HG03571 (cell line): ENCODE data around the gene FCHSD1.

ENCODE experiments used
- ATAC-seq: cut with Tn5 transposase; IDR thresholded peaks from one replicate; pipeline ENCODE4 v1.9.1; 2021; ENCODE audit not compliant: unreplicated experiment

FCHSD1 gene

GRCh38 chr5:141674747-141675146 lies 23.5 kb upstream of the FCHSD1 start:
- no peak for ATAC-seq

- ATAC-seq: no peak
These were observed 21.9 kb upstream of the FCHSD1 start for GRCh38 chr5:141672841-141673813.

- no peak for ATAC-seq
These were observed 21.0 kb upstream of the FCHSD1 start for GRCh38 chr5:141672071-141672840.

DNA sequence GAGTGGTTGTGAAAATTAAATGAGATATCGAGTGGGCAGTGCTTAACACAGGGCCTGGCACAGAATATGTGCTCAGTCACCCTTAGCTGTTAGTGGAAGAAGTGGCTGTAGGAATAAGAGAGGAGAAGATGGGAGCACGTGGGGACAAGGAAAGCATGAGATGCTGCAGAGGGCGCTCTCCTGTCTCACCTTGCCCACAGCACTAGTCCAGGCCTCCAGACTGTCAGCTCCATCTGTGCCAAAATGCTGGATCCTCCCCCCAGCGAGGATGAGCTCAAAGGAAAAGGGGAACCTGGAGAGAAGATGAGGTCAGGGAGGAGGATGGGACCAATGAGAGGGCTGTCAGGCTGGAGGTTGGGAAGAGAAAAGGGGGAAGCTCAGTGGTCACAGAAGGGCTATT lies 18.3 kb upstream of the FCHSD1 start:
- ATAC-seq: no peak

DNA sequence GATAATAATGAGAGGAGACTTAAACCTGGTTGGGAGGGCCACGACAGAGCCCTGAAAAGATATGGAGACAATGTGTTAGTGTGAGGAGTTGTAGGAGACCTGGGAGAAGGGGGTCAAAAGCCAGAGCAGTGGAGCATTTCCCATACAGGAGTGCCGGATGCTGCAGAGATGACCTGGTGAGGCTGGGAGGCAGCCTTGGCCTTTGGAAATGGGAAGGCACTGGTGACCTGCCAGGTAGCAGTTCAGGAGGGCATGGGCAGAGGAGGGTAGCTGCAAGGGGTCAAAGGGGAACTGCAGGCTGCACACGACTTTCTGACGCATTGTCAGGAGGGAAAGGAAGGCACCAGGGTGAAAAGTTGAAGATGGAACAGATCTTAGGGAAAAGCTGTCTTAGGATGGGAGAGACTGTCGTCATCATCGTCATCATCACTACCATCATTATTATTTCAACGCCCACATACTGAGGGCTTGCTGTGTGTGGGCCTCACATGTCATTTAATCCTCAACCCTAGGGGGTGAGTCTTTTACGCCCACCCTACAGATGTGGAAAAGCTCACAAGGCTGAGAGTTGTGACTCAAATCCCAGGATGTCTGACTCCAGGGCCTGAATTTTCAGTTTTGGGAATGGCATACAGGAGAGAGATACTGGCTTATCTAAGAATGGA lies 17.5 kb upstream of the FCHSD1 start:
- ATAC-seq: no peak

DNA sequence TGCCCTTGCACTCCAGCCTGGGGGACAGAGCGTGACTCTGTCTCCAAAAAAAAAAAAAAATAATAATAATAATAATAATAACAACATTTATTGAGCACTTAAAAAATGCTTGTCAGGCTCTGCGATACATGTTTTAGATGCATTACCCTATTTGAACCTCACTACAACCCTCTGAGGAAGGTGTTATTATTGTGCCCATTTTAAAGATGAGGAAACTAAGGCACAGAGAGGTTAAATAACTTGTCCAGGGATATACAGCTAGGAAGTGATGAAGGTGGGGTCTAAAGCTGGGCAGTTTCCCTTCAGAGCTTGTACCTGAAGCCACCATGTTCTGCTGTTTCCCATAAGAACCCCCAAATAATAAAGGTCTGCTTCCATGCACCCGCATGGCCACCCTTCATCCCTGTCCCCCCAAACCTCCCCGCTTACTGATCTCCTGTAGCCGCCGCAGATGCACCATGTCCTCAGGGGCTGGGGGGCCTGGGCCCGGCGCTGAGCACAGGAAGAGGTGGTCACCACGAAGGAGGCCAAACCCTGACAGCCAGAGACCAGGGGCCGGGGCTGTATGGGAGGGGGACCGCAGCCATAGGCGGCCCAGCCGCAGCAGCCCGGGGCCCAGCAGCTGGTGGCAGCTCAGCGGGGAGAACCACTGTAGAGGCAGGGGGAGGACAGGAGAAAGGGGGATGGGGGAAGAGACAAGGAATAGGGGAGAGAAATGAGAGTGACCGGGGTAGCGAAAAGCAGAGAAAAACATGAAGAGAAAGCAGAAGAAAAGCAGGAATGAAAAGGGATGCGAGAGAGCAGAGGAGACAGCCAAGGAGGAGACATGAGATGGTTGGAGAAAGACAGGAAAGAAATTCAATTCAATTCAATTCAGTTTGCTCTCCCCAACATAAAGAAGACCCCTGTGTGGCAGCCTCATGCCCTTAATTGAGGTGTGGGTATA lies 15.1 kb upstream of the FCHSD1 start:
- ATAC-seq: no peak

DNA sequence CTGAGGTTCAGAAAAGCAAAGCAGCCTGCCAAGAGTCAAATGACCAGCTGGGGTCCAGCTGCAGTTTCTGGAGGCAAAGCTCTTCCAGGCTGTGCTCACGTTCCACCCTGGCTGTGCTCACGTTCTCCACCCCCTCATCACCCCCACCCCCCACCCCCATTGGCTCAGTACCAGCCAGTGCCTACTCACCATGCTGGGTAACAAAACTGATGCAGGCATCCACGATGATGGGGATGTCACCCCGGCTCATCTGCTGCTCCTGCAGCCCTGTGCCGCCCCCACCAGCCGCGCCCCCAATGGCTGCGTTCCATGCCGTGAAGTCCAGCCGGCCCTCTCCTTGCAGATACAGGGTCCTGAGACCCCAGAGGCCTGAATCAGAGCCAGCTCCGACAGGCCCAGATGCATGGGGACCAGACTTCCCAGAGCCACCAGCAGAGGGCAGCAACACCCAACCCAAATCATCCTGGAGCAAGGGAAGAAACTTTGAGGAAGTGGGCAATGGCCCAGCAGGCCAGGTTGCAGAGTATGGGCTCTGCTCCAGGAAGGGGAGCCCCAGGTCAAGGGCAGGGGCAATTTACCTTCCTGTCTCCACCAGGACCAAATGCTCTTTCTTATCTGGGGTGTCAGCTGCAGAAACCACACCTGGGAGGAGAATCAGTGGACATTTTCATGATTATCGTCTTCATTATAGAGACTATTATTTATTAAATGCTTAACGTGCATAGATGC lies 13.7 kb upstream of the FCHSD1 start:
- peak; percentile 87 for ATAC-seq

GRCh38 chr5:141663506-141663905 lies 12.3 kb upstream of the FCHSD1 start:
- no peak for ATAC-seq

- ATAC-seq: no peak
These were observed 10.8 kb upstream of the FCHSD1 start for GRCh38 chr5:141662028-141662427.

DNA sequence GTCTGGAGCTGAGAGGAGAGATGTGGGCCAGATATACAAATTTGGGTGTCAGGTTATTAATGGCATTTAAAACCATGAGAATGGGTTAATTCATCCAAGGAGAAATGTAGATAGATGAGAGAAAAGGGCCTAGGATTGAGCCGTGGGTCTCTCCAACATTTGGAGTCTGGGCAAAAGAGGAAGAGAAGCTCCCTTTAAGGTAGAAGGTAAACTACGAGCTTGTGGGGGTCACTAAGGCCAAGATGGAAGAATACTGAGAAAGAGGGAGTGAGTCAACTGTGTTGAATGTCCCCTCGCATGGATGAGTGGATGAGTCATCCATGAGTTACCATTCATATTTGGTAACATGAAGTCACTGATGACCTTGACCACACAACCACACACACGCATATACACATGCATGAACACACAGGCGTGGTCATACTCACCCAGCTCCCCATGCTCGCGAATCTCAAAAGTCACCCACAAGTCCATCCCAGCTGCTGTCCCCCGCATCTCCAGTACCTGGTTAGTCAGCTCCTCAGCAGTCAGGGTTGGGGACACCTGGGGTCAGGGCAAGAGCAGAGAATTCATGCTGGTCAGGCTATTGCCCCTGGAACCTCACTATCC lies 6.8 kb upstream of the FCHSD1 start:
- no peak for ATAC-seq

DNA sequence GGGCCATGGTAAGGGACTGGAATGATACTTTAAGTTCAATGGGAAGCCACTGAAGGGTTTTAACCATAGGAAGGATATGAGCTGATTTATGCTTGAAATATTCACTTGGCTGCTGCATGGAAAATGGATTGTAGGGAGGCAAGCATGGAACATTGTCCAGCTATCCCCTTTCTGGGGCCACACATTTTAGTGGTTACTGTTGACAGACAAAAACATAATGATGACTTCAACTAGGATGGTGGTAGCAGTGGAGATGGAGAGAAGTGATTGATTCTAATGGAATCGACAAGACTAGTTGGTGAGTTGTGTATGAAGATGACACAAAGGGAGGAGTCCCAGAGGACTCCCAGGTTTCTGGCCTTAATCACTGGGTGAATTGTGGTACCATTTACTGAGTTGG lies 6.2 kb upstream of the FCHSD1 start:
- no peak for ATAC-seq

DNA sequence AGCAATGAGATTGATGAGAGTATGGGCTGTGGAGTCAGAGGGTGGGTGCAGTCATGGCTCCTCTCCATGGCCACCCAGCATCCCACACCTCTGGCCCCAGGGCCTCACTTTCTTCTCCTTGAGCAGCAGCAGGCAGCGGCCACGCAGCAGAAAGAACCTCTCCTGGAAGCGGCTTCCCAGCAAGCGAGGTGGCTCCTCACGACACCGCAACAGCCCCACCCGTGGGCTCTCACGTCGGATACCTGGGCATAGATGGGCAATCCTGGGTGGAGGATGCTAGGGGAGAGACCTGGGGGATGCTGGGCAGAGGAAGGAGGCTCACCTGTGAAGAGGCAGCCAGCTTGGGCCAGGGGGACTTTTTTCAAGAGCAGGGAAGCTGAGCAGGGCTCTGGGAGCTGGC lies 5.2 kb upstream of the FCHSD1 start:
- no peak for ATAC-seq

DNA sequence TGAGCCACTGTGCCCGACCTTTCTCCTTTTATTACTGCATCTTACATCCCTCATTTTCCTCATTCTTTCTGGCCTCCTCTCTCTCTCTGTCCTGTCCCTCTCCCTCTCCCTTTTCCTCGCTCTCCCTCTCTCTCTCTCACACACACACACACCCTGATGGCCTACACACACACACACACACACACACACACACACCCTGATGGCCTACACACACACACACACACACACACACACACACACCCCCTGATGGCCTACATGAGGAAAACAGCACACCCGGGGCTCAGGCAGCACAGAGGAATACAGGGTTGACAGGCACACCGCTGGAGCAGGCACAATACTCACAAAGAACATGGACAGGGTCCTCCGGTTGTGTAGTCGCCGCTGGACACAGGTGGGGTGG lies 3.8 kb upstream of the FCHSD1 start:
- ATAC-seq: no peak

- no peak for ATAC-seq
These were observed 3.1 kb upstream of the FCHSD1 start for GRCh38 chr5:141654298-141654697.

GRCh38 chr5:141651728-141652105 lies 499 bp upstream of the FCHSD1 start:
- no peak for ATAC-seq

DNA sequence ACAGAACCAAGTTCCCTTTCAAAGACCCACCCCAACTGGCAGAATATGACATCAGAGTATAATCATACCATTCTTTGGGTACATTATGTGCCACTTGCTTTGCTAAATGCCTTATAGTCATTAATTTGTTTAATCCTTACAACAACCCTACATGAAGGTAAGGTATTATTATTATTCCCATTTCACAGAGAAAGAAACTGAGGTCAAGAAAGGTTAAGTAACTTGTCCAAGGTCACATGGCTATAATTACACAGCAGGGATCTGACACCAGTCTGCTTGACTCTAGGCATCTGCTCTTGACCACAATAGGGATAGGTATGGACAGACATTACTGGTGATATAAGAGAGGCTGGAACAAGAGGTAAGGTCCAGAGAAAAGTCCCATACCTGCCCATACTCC lies 1.2 kb downstream of the FCHSD1 start:
- ATAC-seq: no peak

DNA sequence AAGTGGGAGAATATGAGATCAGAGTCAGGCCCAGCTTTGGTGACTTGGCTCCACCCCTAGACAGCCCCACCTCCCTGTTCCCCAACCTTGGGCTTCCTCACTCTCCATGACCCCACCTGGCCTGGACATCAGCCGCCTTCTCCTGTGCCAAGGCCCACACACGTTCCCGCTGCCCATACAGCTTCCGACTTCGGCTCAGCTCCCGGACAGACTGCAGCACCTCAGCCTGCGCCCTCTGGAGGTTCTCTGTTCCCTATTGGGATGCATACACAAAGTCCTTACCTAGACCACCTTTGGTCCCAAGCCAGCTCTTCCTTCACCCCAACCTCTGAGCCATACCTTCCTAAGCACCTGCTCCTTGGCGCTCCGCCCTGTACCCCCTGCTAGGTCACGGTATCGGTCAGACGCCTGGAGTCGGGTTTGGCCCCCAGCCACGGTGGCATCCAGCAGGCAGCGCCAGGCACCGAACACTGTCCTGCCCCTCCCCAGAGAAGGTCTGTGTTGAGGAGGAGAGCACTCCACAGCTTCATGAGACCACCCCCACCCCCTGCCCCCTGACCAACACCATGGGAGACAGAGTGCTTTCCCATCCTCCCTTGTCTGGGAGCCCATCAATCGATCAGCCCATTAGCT lies 2.0 kb downstream of the FCHSD1 start:
- no peak for ATAC-seq

DNA sequence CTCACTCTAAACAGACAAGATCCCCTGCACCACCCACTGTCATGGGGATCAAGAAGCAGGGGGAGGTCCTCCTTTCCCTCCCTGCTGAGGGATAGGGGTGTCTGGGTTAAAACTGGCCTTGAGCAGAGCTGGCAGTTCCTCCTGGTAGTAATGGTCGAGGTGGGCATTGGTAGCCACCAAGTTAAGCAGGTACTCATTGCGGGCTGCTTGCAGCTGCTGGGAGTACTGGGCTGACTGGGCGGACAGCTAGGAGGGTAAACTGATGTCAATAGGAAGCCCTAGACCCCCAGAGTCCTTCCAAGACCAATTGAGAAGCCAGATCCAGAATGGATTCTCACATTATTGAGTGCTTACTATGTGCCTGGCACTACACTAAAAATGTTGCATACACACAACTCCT lies 3.4 kb downstream of the FCHSD1 start:
- ATAC-seq: no peak

- no peak for ATAC-seq
These were observed 4.0 kb downstream of the FCHSD1 start for GRCh38 chr5:141647242-141647641.
